ENCODE results near the gene NOM1.
"Not testable (repeated sequence)": the region's sequence is repeated elsewhere in the genome, so short reads cannot be mapped to it uniquely, and the experiment has no call there.

The NOM1 gene

GRCh38 chr7:156940421-156941122 is 8.9 kb upstream of the NOM1 start:
- DNase-seq (ENCODE audit: low spot score), result no peak

GRCh38 chr7:156941393-156942182 is 7.9 kb upstream of the NOM1 start:
- DNase-seq (ENCODE audit: low spot score), result no peak

- peak; percentile 51 for DNase-seq (ENCODE audit: low spot score)
These were observed 6.8 kb upstream of the NOM1 start for GRCh38 chr7:156942708-156943090.

- DNase-seq (ENCODE audit: low spot score), result peak; percentile 53
These were observed 6.1 kb upstream of the NOM1 start for GRCh38 chr7:156943091-156944041.

- no peak for DNase-seq (ENCODE audit: low spot score)
These were observed 4.6 kb upstream of the NOM1 start for GRCh38 chr7:156944876-156945275.

GRCh38 chr7:156947120-156947843 is 2.2 kb upstream of the NOM1 start:
- no peak for DNase-seq (ENCODE audit: low spot score)

- DNase-seq (ENCODE audit: low spot score), result no peak
These were observed 1.2 kb upstream of the NOM1 start for GRCh38 chr7:156948361-156948760.

- no peak for DNase-seq (ENCODE audit: low spot score)
These were observed 908 bp downstream of the NOM1 start for GRCh38 chr7:156950381-156950858.

GRCh38 chr7:156953215-156953614 is 3.7 kb downstream of the NOM1 start:
- not testable (repeated sequence) for DNase-seq (ENCODE audit: low spot score)

- no peak for DNase-seq (ENCODE audit: low spot score)
These were observed 5.4 kb downstream of the NOM1 start for GRCh38 chr7:156954941-156955340.

GRCh38 chr7:156956727-156957126 is 7.2 kb downstream of the NOM1 start:
- no peak for DNase-seq (ENCODE audit: low spot score)

- DNase-seq (ENCODE audit: low spot score), result no peak
These were observed 12.6 kb downstream of the NOM1 start for GRCh38 chr7:156962145-156962544.

- DNase-seq (ENCODE audit: low spot score), result no peak
These were observed 13.4 kb downstream of the NOM1 start for GRCh38 chr7:156962897-156963296.

- no peak for DNase-seq (ENCODE audit: low spot score)
These were observed 14.0 kb downstream of the NOM1 start for GRCh38 chr7:156963472-156963871.

- no peak for DNase-seq (ENCODE audit: low spot score)
These were observed 15.5 kb downstream of the NOM1 start for GRCh38 chr7:156964971-156965370.

GRCh38 chr7:156966387-156966786 is 16.9 kb downstream of the NOM1 start:
- DNase-seq (ENCODE audit: low spot score), result no peak

GRCh38 chr7:156968183-156968582 is 18.7 kb downstream of the NOM1 start:
- no peak for DNase-seq (ENCODE audit: low spot score)

GRCh38 chr7:156969972-156970420 is 20.5 kb downstream of the NOM1 start:
- DNase-seq (ENCODE audit: low spot score), result no peak

GRCh38 chr7:156975620-156976019 is 26.1 kb downstream of the NOM1 start:
- no peak for DNase-seq (ENCODE audit: low spot score)

GRCh38 chr7:156979007-156979606 is 29.6 kb downstream of the NOM1 start:
- DNase-seq (ENCODE audit: low spot score), result no peak

GRCh38 chr7:156979711-156980110 is 30.2 kb downstream of the NOM1 start:
- no peak for DNase-seq (ENCODE audit: low spot score)
